Loucy (cell line): ENCODE measurements around the gene TNNI3K.

Experiments used
- H2AFZ ChIP-seq: fragments of 200-600 bp; sonication (generic); 2 replicates; pipeline ENCODE4 v1.6.0; 2016; ENCODE audit warnings: antibody characterized with exemption, mild to moderate bottlenecking, low read length, moderate library complexity
- H3F3A ChIP-seq: fragments of 200-600 bp; 2 replicates; pipeline ENCODE4 v1.6.0; 2016; ENCODE audit warnings: antibody characterized with exemption, low read depth, mild to moderate bottlenecking
- H3K27me3 ChIP-seq: fragments of 200-600 bp; sonication (generic); 2 replicates; pipeline ENCODE4 v1.6.1; 2014; ENCODE audit warnings: low read length, mild to moderate bottlenecking; ENCODE audit not compliant: insufficient read depth, poor library complexity, severe bottlenecking
- H3K36me3 ChIP-seq: fragments of 200-600 bp; sonication (generic); 2 replicates; pipeline ENCODE4 v1.6.1; 2016; ENCODE audit warnings: low read length; ENCODE audit not compliant: insufficient read depth
- H3K4me1 ChIP-seq: fragments of 200-600 bp; sonication (generic); 2 replicates; pipeline ENCODE4 v1.5.1; 2014; ENCODE audit warnings: low read length, mild to moderate bottlenecking; ENCODE audit not compliant: insufficient read depth, poor library complexity, severe bottlenecking
- H3K4me2 ChIP-seq: fragments of 200-600 bp; sonication (generic); 2 replicates; pipeline ENCODE4 v1.6.0; 2014; ENCODE audit warnings: antibody characterized with exemption, low read length, low read depth, mild to moderate bottlenecking; ENCODE audit not compliant: poor library complexity, severe bottlenecking
- H3K4me3 ChIP-seq: fragments of 200-600 bp; sonication (generic); 2 replicates; pipeline ENCODE4 v1.5.1; 2014; ENCODE audit warnings: low read length, mild to moderate bottlenecking, mixed read lengths; ENCODE audit not compliant: poor library complexity, severe bottlenecking
- H3K79me2 ChIP-seq: fragments of 200-600 bp; sonication (generic); 2 replicates; pipeline ENCODE4 v1.6.1; 2014; ENCODE audit warnings: low read length; ENCODE audit not compliant: insufficient read depth
- H3K9ac ChIP-seq: fragments of 200-600 bp; sonication (generic); 2 replicates; pipeline ENCODE4 v1.6.0; 2014; ENCODE audit warnings: mild to moderate bottlenecking, low read depth, low read length, moderate library complexity; ENCODE audit not compliant: poor library complexity, severe bottlenecking
- H3K9me2 ChIP-seq: fragments of 200-600 bp; sonication (generic); replicated peaks from 2 replicates; pipeline ENCODE4 v1.6.1; 2016; ENCODE audit warnings: low read depth, low read length, mixed read lengths
- H3K9me3 ChIP-seq: fragments of 200-600 bp; sonication (generic); 2 replicates; pipeline ENCODE4 v1.6.1; 2014; ENCODE audit warnings: mild to moderate bottlenecking, antibody characterized with exemption, low read length, low read depth; ENCODE audit not compliant: insufficient read depth
- H4K20me1 ChIP-seq: fragments of 200-600 bp; sonication (generic); 2 replicates; pipeline ENCODE4 v1.6.0; 2014; ENCODE audit warnings: antibody characterized with exemption, low read length, mild to moderate bottlenecking; ENCODE audit not compliant: insufficient read depth, poor library complexity, severe bottlenecking
- CTCF ChIP-seq: fragments of 200-600 bp; sonication (generic); conservative IDR thresholded peaks from 2 replicates; pipeline ENCODE4 v1.5.1; 2014; ENCODE audit warnings: mild to moderate bottlenecking, antibody characterized with exemption, low read length
- EZH2phosphoT487 ChIP-seq: fragments of 200-600 bp; IDR thresholded peaks from 2 replicates; pipeline ENCODE4 v1.6.1; 2018; ENCODE audit warnings: antibody characterized with exemption, mild to moderate bottlenecking, moderate library complexity, borderline replicate concordance

TNNI3K gene

GRCh38 chr1:74583397-74583796, 348.2 kb downstream of the TNNI3K start:
- no peak overlapping the region for H3K9ac ChIP-seq
- H3F3A ChIP-seq, result no peaks in the 10 kb centered on the region
- no peak overlapping the region for H3K4me3 ChIP-seq
- H2AFZ ChIP-seq, result no peak overlapping the region
- no peaks in the 10 kb centered on the region for H3K79me2 ChIP-seq
- no peaks in the 10 kb centered on the region for H3K9me2 ChIP-seq
- TF ChIP-seq EZH2phosphoT487, result no peak
- no peak for TF ChIP-seq CTCF
- no peaks in the 10 kb centered on the region for H4K20me1 ChIP-seq
- H3K36me3 ChIP-seq, result no peaks in the 10 kb centered on the region
- no peaks in the 10 kb centered on the region for H3K27me3 ChIP-seq
- H3K9me3 ChIP-seq, result no peaks in the 10 kb centered on the region
- no peaks in the 10 kb centered on the region for H3K4me1 ChIP-seq
- no peak overlapping the region for H3K4me2 ChIP-seq

- Histone ChIP-seq H3F3A (no peaks in the 10 kb centered on the region), H3K9me2 (no peaks in the 10 kb centered on the region), H3K4me3 (no peak overlapping the region), H3K9ac (no peak overlapping the region), H4K20me1 (no peaks in the 10 kb centered on the region), H3K79me2 (no peaks in the 10 kb centered on the region), H2AFZ (peak overlapping the region; percentile 43; the same call in 1 of the 2 replicates), H3K4me1 (no peaks in the 10 kb centered on the region), H3K27me3 (no peaks in the 10 kb centered on the region), H3K9me3 (no peaks in the 10 kb centered on the region), H3K36me3 (no peaks in the 10 kb centered on the region), H3K4me2 (no peak overlapping the region)
- TF ChIP-seq CTCF, result no peak
- no peak for TF ChIP-seq EZH2phosphoT487
Observed at GRCh38 chr1:74584185-74584584, 349.0 kb downstream of the TNNI3K start.

- TF ChIP-seq EZH2phosphoT487 (no peak), CTCF (no peak)
- Histone ChIP-seq H3K4me2 (peak overlapping the region; percentile 56), H3K79me2 (no peaks in the 10 kb centered on the region), H3K4me3 (peak overlapping the region; percentile 70), H4K20me1 (no peaks in the 10 kb centered on the region), H3K4me1 (no peaks in the 10 kb centered on the region), H2AFZ (peak overlapping the region; percentile 87), H3F3A (no peaks in the 10 kb centered on the region), H3K36me3 (no peaks in the 10 kb centered on the region), H3K9me3 (no peaks in the 10 kb centered on the region), H3K9me2 (no peaks in the 10 kb centered on the region), H3K9ac (peak overlapping the region; percentile 41), H3K27me3 (no peaks in the 10 kb centered on the region)
Observed at GRCh38 chr1:74586253-74586897, 351.2 kb downstream of the TNNI3K start.
